Smooth muscle cell (in vitro differentiated cells): ENCODE results near the gene CLCN6. TPM values are rescaled to one million over a fixed set of nuclear protein-coding genes. Genes with fewer than 3 reads are reported as not detected.

Experiments
- DNase-seq: peaks from one replicate; lab custom pipeline; 2025; ENCODE audit not compliant: unreplicated experiment; lab: John Stamatoyannopoulos, UW
- H2AFZ ChIP-seq: fragments of 200-600 bp; sonication (generic); 2 replicates; pipeline ENCODE4 v1.6.0; 2016; ENCODE audit warnings: antibody characterized with exemption, low read depth, mild to moderate bottlenecking
- H3F3A ChIP-seq: fragments of 200-600 bp; sonication (generic); 2 replicates; pipeline ENCODE4 v1.6.0; 2017; ENCODE audit warnings: antibody characterized with exemption, low read depth
- H3K27ac ChIP-seq: fragments of 200-600 bp; sonication (generic); 2 replicates; pipeline ENCODE4 v1.5.1; 2016; ENCODE audit warnings: low read depth, mild to moderate bottlenecking
- H3K27me3 ChIP-seq: fragments of 200-600 bp; sonication (generic); 2 replicates; pipeline ENCODE4 v1.6.1; 2016; ENCODE audit warnings: low read depth, mild to moderate bottlenecking
- H3K36me3 ChIP-seq: fragments of 200-600 bp; sonication (generic); 2 replicates; pipeline ENCODE4 v1.5.1; 2016; ENCODE audit warnings: low read depth
- H3K4me1 ChIP-seq: fragments of 200-600 bp; sonication (generic); 2 replicates; pipeline ENCODE4 v1.5.1; 2016; ENCODE audit warnings: low read depth
- H3K4me2 ChIP-seq: fragments of 200-600 bp; sonication (generic); 2 replicates; pipeline ENCODE4 v1.6.0; 2016; ENCODE audit warnings: mild to moderate bottlenecking
- H3K4me3 ChIP-seq: fragments of 200-600 bp; sonication (generic); 2 replicates; pipeline ENCODE4 v1.5.1; 2016; ENCODE audit warnings: mild to moderate bottlenecking
- H3K79me2 ChIP-seq: fragments of 200-600 bp; sonication (generic); 2 replicates; pipeline ENCODE4 v1.6.0; 2016; ENCODE audit warnings: low read depth, mild to moderate bottlenecking
- H3K9ac ChIP-seq: fragments of 200-600 bp; sonication (generic); 2 replicates; pipeline ENCODE4 v1.6.0; 2016; ENCODE audit warnings: low read depth
- H3K9me3 ChIP-seq: fragments of 200-600 bp; sonication (generic); replicated peaks from 2 replicates; pipeline ENCODE4 v1.5.1; 2016; ENCODE audit warnings: low read depth
- H4K20me1 ChIP-seq: fragments of 200-600 bp; sonication (generic); 2 replicates; pipeline ENCODE4 v1.6.0; 2016; ENCODE audit warnings: low read depth
- WGBS: methylation state at CpG from one replicate; pipeline ENCODE4 v1.1.7; 2016; ENCODE audit warnings: low lambda C conversion rate; 5-methylcytosine and 5-hydroxymethylcytosine counted together
- polyA plus RNA-seq: library from polyadenylated mRNA; unstranded; fragments of >200 nt; fragmentation: Nextera tagmentation; extraction: Ambion mirVana; gene quantifications from 2 replicates; pipeline ENCODE4 v1.2.1, GENCODE V29; 2016
- total RNA-seq: library from RNA; depleted of rRNA; stranded (reverse); fragments of >200 nt; gene quantifications from 2 replicates; pipeline ENCODE4 v1.2.3, GENCODE V29; 2014
- TF ChIP-seq, protein P1 (sequence below): fragments of 200-600 bp; sonication (generic); IDR thresholded peaks from 2 replicates; pipeline ENCODE4 v1.5.1; 2017; ENCODE audit warnings: borderline replicate concordance, mild to moderate bottlenecking, antibody characterized with exemption; ENCODE audit not compliant: insufficient read depth, poor library complexity, severe bottlenecking

CLCN6 gene
- total and polyA plus RNA-seq, 2 experiments from 2014 or later, result 9.9 to 13.6 TPM

DNA sequence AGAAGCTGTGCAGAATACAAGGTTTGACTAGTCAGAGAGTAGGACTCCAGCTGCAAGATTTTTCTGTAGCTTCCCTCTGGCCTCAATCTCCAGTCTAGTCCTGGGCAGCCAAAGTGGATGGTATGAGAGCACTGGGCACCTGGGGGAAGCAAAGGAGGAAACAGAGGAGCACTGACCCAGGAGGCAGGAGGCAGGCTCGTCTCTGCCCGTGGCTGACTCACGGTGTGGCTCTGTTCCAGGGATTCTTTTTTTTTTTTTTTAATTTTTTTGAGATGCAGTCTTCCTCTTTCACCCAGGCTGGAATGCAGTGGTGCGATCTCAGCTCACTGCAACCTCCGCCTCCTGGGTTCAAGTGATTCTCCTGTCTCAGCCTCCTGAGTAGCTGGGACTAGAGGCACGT, 56.9 kb downstream of the CLCN6 start:
- WGBS, result 73% methylated on average over 6 of the region's 6 CpGs
- Histone ChIP-seq H3K27ac (no peak overlapping the region), H3K36me3 (no peaks in the 10 kb centered on the region), H3F3A (no peaks in the 10 kb centered on the region), H3K4me1 (no peaks in the 10 kb centered on the region), H3K9me3 (no peaks in the 10 kb centered on the region), H3K79me2 (no peaks in the 10 kb centered on the region), H2AFZ (no peak overlapping the region), H4K20me1 (no peaks in the 10 kb centered on the region), H3K4me3 (no peak overlapping the region), H3K4me2 (no peak overlapping the region), H3K27me3 (peaks cover 17% of the 10 kb centered on the region), H3K9ac (no peak overlapping the region)
- TF ChIP-seq, protein P1, sequence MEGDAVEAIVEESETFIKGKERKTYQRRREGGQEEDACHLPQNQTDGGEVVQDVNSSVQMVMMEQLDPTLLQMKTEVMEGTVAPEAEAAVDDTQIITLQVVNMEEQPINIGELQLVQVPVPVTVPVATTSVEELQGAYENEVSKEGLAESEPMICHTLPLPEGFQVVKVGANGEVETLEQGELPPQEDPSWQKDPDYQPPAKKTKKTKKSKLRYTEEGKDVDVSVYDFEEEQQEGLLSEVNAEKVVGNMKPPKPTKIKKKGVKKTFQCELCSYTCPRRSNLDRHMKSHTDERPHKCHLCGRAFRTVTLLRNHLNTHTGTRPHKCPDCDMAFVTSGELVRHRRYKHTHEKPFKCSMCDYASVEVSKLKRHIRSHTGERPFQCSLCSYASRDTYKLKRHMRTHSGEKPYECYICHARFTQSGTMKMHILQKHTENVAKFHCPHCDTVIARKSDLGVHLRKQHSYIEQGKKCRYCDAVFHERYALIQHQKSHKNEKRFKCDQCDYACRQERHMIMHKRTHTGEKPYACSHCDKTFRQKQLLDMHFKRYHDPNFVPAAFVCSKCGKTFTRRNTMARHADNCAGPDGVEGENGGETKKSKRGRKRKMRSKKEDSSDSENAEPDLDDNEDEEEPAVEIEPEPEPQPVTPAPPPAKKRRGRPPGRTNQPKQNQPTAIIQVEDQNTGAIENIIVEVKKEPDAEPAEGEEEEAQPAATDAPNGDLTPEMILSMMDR, result no peak
- DNase-seq, result no peak

- H3F3A ChIP-seq, result no peaks in the 10 kb centered on the region
- H4K20me1 ChIP-seq, result no peaks in the 10 kb centered on the region
- no peak overlapping the region for H3K27ac ChIP-seq
- no peak overlapping the region for H2AFZ ChIP-seq
- H3K4me3 ChIP-seq, result no peak overlapping the region
- no peak for DNase-seq
- H3K79me2 ChIP-seq, result no peaks in the 10 kb centered on the region
- TF ChIP-seq, protein P1, result no peak
- H3K36me3 ChIP-seq, result no peaks in the 10 kb centered on the region
- no peak overlapping the region for H3K4me2 ChIP-seq
- no peaks in the 10 kb centered on the region for H3K9me3 ChIP-seq
- H3K27me3 ChIP-seq, result no peaks in the 10 kb centered on the region
- H3K9ac ChIP-seq, result no peak overlapping the region
- 85% methylated on average over 13 of the region's 13 CpGs for WGBS
- H3K4me1 ChIP-seq, result no peaks in the 10 kb centered on the region
Measured at GRCh38 chr1:11868331-11868980, 62.5 kb downstream of the CLCN6 start.

GRCh38 chr1:11869104-11869503, 63.1 kb downstream of the CLCN6 start:
- Histone ChIP-seq H3K4me2 (no peak overlapping the region), H3K27ac (no peak overlapping the region), H3K36me3 (no peaks in the 10 kb centered on the region), H3K27me3 (no peaks in the 10 kb centered on the region), H3K9ac (no peak overlapping the region), H3K4me1 (no peaks in the 10 kb centered on the region), H3K9me3 (no peaks in the 10 kb centered on the region), H2AFZ (no peak overlapping the region), H3K79me2 (no peaks in the 10 kb centered on the region), H4K20me1 (no peaks in the 10 kb centered on the region), H3K4me3 (no peak overlapping the region), H3F3A (no peaks in the 10 kb centered on the region)
- WGBS, result 89% methylated on average over 3 of the region's 3 CpGs
- TF ChIP-seq, protein P1, result no peak
- DNase-seq, result no peak

GRCh38 chr1:11869650-11870207, 63.7 kb downstream of the CLCN6 start:
- Histone ChIP-seq H3K4me2 (no peak overlapping the region), H3K9me3 (no peaks in the 10 kb centered on the region), H3K27ac (no peak overlapping the region), H3F3A (no peaks in the 10 kb centered on the region), H3K27me3 (no peaks in the 10 kb centered on the region), H3K36me3 (no peaks in the 10 kb centered on the region), H3K4me3 (no peak overlapping the region), H3K4me1 (no peaks in the 10 kb centered on the region), H3K9ac (no peak overlapping the region), H4K20me1 (no peaks in the 10 kb centered on the region), H3K79me2 (no peaks in the 10 kb centered on the region), H2AFZ (no peak overlapping the region)
- DNase-seq, result no peak
- TF ChIP-seq, protein P1, result no peak
- WGBS, result 93% methylated on average over 5 of the region's 5 CpGs
